Measurements from ENCODE around the gene CCDC57.

CCDC57 gene

DNA sequence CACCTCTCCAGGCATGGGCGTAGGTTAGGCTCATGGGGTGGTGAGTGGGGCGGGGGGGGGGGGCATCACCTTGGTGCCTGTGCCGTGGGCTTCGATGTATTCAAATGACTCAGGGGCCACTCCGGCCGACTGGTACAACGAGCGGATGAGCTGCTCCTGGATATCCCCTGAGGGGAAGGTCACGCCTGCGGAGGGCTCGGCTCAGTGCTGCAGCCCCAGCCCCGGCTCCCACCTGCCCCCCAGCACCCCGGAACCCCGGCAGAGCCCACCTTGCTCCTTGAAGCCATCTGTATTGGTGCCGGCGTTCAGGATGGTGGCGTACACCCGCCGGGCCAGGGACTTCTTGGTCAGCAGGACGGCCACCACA, 120.0 kb downstream of the CCDC57 start:
- DNase-seq (ENCODE audit: low spot score): no peak

GRCh38 chr17:82092094-82092586, 120.5 kb downstream of the CCDC57 start:
- no peak for DNase-seq (ENCODE audit: low spot score)

- no peak for DNase-seq (ENCODE audit: low spot score)
Measured at GRCh38 chr17:82091264-82092066, 121.2 kb downstream of the CCDC57 start.

GRCh38 chr17:82090549-82091263, 121.9 kb downstream of the CCDC57 start:
- no peak for DNase-seq (ENCODE audit: low spot score)

DNA sequence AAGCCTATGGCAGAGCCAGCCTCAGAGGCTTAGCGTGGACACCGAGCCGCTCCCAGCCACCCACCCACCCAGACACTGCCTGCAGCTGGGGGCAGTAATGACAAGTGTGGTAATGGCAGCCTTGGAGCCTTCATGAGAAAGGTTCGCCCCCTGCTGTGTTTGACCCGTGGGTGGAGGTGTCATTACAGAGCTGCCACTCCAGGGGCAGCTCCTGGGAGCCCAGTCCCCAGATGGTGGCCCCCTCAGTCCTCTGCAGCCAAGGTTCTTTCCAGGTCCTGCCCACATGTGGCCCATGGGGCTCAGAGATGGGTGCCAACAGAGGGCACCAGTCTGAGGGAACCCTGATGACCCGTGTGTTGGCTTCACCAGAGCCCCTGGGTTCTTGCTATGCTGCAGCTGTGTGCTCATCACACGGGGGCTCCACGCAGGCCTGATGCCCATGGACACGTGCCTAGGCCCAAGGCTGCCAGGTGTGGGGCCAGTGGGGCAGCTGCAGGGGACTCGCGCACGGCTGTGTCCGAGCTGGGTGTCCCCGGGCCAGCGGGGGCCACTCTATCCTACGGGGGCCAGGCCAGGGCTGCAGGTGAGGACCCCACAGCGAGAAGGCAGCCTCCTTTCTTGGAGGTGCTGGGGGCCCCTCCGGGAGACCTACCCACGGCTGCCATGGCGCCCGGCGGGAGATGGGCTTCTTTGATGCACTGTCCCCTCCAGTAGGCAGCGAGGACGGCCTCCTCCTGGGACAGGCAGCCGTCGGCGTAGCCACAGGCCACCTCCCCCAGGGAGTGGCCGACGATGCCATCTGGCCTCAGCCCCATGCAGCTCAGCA, 122.7 kb downstream of the CCDC57 start:
- DNase-seq (ENCODE audit: low spot score): no peak

DNA sequence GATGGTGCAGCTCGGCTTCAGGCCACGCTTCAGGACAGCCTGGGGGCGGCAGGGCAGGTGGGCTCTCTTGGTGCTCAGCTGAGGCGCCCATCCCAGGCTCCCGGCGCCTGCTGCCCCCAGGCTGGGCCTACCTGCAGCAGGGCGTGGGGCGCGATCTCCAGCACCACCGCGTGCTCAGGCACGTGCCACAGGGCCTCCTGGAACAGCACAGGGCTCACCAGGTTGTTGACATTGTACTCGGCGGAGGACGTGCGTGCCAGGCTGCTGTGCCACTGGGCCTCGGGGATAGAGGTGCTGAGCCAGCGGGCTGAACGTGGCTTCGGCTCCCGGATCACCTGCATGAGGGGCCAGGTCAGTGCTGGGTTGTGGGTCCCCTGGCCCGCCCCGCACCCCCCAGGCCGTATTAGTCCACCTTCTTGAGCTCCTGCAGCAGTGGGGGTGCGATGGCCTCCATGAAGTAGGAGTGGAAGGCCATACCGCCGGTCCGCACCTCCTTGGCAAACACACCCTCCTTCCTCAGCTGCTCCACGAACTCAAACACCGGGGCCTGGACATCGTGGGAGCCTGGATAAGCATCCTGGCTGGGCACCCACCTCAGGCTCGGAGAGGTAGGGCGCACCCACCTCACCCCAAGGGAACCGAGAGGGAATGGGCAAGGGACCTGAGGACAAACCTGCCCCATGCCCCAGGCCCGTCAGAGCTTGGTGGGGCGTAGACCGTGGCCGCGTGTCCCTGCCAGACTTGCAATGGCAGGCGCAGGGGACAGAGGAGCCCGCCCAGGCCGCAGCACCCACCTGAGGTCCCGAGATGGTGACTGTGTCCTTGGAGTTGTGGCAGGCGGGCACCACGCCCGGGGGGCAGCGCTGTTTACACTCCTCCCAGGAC, 123.6 kb downstream of the CCDC57 start:
- no peak for DNase-seq (ENCODE audit: low spot score)

- no peak for DNase-seq (ENCODE audit: low spot score)
Measured at GRCh38 chr17:82087961-82088837, 124.4 kb downstream of the CCDC57 start.

- no peak for DNase-seq (ENCODE audit: low spot score)
Measured at GRCh38 chr17:82086941-82087906, 125.4 kb downstream of the CCDC57 start.

GRCh38 chr17:82085931-82086764, 126.5 kb downstream of the CCDC57 start:
- no peak for DNase-seq (ENCODE audit: low spot score)

GRCh38 chr17:82085031-82085861, 127.4 kb downstream of the CCDC57 start:
- DNase-seq (ENCODE audit: low spot score): no peak

DNA sequence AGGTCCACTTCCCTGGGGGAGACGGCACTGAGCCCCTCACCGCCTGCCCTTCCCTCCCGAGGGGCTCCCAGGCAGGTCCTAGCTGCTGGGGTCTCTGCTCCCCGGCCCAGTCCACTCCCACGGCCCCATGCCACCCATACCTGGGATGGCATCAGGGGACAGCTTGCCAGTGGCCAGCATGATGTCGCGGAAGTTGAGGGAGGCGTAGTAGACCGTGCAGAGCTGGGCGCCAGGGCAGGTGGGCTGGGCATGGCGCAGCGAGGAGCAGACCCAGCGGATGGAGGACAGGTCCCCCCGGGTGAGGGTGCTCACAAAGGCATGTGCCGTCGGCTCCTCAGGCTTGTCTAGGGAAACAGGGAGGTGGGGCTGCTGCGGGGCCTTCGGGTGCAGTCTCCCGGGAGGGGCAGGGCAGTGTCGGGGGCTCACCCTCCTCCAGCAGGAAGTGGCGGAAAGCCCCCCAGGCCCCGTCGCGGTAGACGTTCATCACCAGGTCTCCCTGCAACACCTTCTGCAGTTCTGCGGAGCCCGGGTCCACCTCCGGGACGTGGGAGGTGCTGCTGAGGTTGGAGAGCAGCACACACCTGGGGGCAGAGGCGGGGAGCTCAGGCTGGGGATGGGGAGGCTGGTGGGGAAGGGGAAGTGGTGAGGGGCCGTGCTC, 128.1 kb downstream of the CCDC57 start:
- no peak for DNase-seq (ENCODE audit: low spot score)

GRCh38 chr17:82083533-82084359, 128.9 kb downstream of the CCDC57 start:
- no peak for DNase-seq (ENCODE audit: low spot score)

DNA sequence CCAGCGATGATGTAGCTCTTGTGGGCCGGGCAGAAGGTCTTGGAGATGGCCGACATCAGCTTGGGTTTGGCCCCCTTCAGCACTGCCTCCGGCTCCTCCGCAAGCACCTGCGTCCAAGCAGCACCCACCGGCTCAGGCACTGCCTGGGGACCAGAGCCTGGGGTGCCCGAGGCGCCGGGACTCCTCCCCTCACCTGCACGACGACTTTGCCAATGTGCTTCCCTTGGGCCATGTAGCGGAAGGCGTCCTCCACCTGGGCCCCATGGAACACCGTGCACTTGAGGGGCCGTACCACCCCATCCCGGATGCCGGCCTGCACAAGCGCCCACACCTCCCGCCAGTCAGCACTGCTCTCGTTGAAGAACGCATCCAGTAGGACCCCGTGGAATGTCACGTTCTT, 129.6 kb downstream of the CCDC57 start:
- no peak for DNase-seq (ENCODE audit: low spot score)

DNA sequence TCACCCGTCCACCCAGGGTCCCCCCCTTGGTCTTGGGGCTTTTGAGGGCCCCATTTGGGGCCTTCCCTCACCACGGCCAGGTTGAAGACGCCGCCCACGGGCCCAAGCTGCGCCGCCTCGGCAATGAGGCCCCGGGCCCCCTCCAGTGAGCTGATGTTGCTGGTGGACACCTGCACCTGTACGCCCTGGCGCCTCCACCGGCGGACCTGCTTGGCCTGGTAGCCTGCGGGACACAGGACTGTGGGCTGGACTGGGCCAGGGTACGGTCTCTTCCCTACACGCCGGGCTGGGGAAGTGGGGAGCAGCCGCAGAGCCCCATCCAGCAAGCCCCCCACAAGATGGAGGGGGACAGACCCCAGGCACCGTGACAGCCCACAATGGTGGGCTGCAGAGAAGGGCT, 130.2 kb downstream of the CCDC57 start:
- no peak for DNase-seq (ENCODE audit: low spot score)

GRCh38 chr17:82081966-82082365, 130.7 kb downstream of the CCDC57 start:
- no peak for DNase-seq (ENCODE audit: low spot score)

DNA sequence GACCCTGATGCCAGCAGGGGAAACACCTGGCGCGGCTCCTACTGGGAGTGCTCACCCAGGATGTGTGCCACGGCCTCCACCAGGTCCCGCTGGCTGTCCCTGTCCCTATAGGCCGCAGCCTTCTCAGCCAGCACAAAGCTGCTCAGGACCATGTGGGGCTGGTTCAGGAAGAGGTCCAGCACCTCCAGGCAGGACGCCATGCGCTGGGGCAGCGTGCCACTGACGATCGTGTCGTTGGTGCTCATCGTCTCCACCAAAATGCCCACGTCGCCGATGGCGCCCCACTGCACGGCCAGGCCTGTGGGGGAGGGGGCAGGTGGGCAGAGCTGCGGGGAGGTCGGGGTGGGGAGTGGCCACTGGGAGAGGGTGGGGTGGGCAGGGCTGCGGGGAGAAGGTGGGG, 131.1 kb downstream of the CCDC57 start:
- no peak for DNase-seq (ENCODE audit: low spot score)

Measured in RKO (cell line).